ENCODE measurements around the gene EIF5AL1.

DNA sequence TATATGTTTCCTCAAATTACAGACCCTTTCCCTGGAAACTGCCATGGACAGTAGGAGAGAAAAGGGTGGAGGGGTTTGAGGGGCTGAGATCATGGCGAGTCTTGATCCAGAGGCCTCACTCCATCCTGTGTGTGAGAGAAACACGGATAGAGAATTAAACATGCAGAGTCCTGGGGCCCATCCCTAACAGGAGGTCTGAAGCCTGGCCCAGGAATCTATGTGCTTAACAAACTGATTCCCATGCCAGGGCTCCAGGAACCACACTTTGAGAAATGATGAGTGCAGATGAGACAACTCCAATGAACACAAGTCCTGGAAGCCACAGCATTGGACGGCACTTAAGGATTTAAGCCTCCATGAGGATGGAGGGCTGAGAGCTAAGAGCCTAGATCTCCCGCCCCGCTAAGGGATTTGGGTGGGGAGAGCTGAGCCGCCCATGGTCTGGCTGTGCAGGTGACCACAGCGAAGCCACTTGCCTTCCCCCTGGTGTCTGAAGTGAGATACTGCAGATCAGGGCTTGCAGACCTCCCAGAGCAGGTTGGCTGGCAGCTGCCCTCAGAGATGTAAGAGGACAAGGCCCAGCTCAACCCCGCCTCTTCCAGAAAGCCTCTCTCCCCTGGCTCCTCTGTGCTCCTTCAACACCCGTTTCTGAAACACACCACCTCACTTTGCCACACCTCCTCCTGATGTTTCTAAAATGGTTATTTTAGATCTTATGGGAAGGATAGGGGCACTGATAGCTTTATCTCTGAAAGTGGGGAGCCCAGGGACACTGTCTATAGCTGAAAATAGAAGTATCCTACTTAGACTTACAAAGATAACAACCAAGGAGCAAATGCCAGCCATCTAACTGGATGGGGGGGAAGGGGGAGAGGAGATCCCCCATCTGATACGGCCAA is 24.8 kb upstream of the EIF5AL1 start:
- peak; percentile 38 for TF ChIP-seq CTCF (IDR thresholded peaks at IDR 0.05; ENCODE audit: insufficient read depth, low read depth, low read length)
- TF ChIP-seq EZH2 (IDR thresholded peaks at IDR 0.05; ENCODE audit: insufficient read depth, low read length): no peak
